Sigmoid colon (tissue), 7 donors: Measurements from ENCODE around the gene CHEK1. TPM values are rescaled to one million over a fixed set of nuclear protein-coding genes. Genes with fewer than 3 reads are reported as not detected.

Source experiments
- DNase-seq: peaks from one replicate; pipeline ENCODE4 v3.0.0-alpha.2; 2019
- H3K27ac ChIP-seq, 4 donors: fragments of 200-600 bp; sonication (generic); one replicate each; pipeline ENCODE4 v1.5.1; 2016 to 2019; ENCODE audit warnings: mild to moderate bottlenecking in 1 of 4
- H3K27me3 ChIP-seq, 3 donors: fragments of 200-600 bp; sonication (generic); one replicate each; pipeline ENCODE4 v1.5.1; 2019; ENCODE audit warnings: mild to moderate bottlenecking in 1 of 3
- H3K36me3 ChIP-seq, 4 donors: fragments of 200-600 bp; sonication (generic); one replicate each; pipeline ENCODE4 v1.5.1; 2016 to 2019
- H3K4me1 ChIP-seq, 4 donors: fragments of 200-600 bp; sonication (generic); one replicate each; pipeline ENCODE4 v1.5.1; 2017 to 2019
- H3K4me3 ChIP-seq, 4 donors: fragments of 200-600 bp; sonication (generic); one replicate each; pipeline ENCODE4 v1.5.1; 2017 to 2019; ENCODE audit warnings: mild to moderate bottlenecking in 2 of 4, moderate library complexity in 1 of 4
- H3K9me3 ChIP-seq, 4 donors: fragments of 200-600 bp in 3 of 4; sonication (generic) in 3 of 4; one replicate each; pipeline versions ENCODE4 v1.5.1 to v1.6.1; 2013 to 2019
- CTCF ChIP-seq, 4 experiments: fragments of 450-650 bp in 3 of 4; fragments of 200-600 bp in 1 of 4; IDR thresholded peaks; one replicate each; pipeline ENCODE4 v1.5.1; 2016 to 2019; ENCODE audit warnings: antibody characterized with exemption in 4 of 4, mild to moderate bottlenecking in 3 of 4, moderate library complexity in 2 of 4
- EP300 ChIP-seq, 4 donors: sonication (generic); formaldehyde crosslinking; IDR thresholded peaks; one replicate each; pipeline ENCODE4 v1.6.1; 2017; ENCODE audit warnings: antibody characterized with exemption in 4 of 4
- POLR2A ChIP-seq, 2 donors: fragments of 450-650 bp; IDR thresholded peaks; one replicate each; pipeline ENCODE4 v1.6.1; 2016; ENCODE audit warnings: antibody characterized with exemption in 2 of 2, mild to moderate bottlenecking in 2 of 2, moderate library complexity in 2 of 2
- POLR2AphosphoS5 ChIP-seq, 4 donors: sonication (generic); formaldehyde crosslinking; IDR thresholded peaks; one replicate each; pipeline ENCODE4 v1.6.1; 2017; ENCODE audit warnings: antibody characterized with exemption in 4 of 4
- WGBS, 2 donors: extraction: QIAGEN DNeasy Blood & Tissue Kit; methylation state at CpG; one replicate each; pipeline ENCODE4 v1.1.7; 2013; 5-methylcytosine and 5-hydroxymethylcytosine counted together
- intact Hi-C: fragments of 100-400 bp; cut with DNase I; formaldehyde crosslinking; loops from one replicate; pipeline ENCODE4 v1.15.1; 2023
- polyA plus RNA-seq, 3 donors: library from polyadenylated mRNA; stranded (reverse); fragments of 200-250 nt; gene quantifications; one replicate each; pipeline ENCODE4 v1.2.3, GENCODE V29; 2013
- total RNA-seq, 4 donors: library from RNA; depleted of rRNA; stranded (reverse); fragments of >200 nt; gene quantifications; one replicate each; pipeline ENCODE4 v1.1.0, GENCODE V29; 2016
- donor health status: healthy with polysubstance abuse.
- donor health status: Bipolar disorder and iron deficiency.
- donor health status: healthy.

Gene CHEK1
- total and polyA plus RNA-seq, 7 donors, result 2.5 to 18.6 (median 8.3) TPM

GRCh38 chr11:125670172-125670571, 45.2 kb downstream of the CHEK1 start:
- intact Hi-C loops, result no loop called here
- Histone ChIP-seq H3K27me3 (no peaks in the 10 kb centered on the region), H3K4me1 (no peaks in the 10 kb centered on the region), H3K9me3 (no peaks in the 10 kb centered on the region), H3K4me3 (no peak overlapping the region), H3K36me3 (no peaks in the 10 kb centered on the region), H3K27ac (no peak overlapping the region)
- WGBS, 2 donors, result 21 to 72% methylated on average over 1 of the region's 1 CpG
- TF ChIP-seq CTCF (IDR thresholded peaks at IDR 0.05) (no peak), EP300 (IDR thresholded peaks at IDR 0.05) (no peak), POLR2A (IDR thresholded peaks at IDR 0.05) (no peak), POLR2AphosphoS5 (IDR thresholded peaks at IDR 0.05) (no peak)
- no peak for DNase-seq

- Histone ChIP-seq H3K27ac (no peak overlapping the region), H3K4me1 (no peaks in the 10 kb centered on the region), H3K4me3 (no peak overlapping the region), H3K9me3 (no peaks in the 10 kb centered on the region), H3K36me3 (peaks cover 0 to 3% (median 0%) of the 10 kb centered on the region in 4 donors), H3K27me3 (no peaks in the 10 kb centered on the region)
- DNase-seq, result no peak
- intact Hi-C loops, result no loop called here
- 91 to 95% methylated on average over 2 of the region's 2 CpGs for WGBS, 2 donors
- TF ChIP-seq CTCF (IDR thresholded peaks at IDR 0.05) (no peak), POLR2A (IDR thresholded peaks at IDR 0.05) (no peak), EP300 (IDR thresholded peaks at IDR 0.05) (no peak), POLR2AphosphoS5 (IDR thresholded peaks at IDR 0.05) (no peak)
Measured at GRCh38 chr11:125671561-125671960, 46.6 kb downstream of the CHEK1 start.

GRCh38 chr11:125674210-125674609, 49.2 kb downstream of the CHEK1 start:
- TF ChIP-seq EP300 (IDR thresholded peaks at IDR 0.05) (no peak), POLR2AphosphoS5 (IDR thresholded peaks at IDR 0.05) (no peak), POLR2A (IDR thresholded peaks at IDR 0.05) (no peak), CTCF (IDR thresholded peaks at IDR 0.05) (no peak)
- H3K27me3 ChIP-seq, result no peaks in the 10 kb centered on the region
- H3K9me3 ChIP-seq, result no peaks in the 10 kb centered on the region
- intact Hi-C loops, result no loop called here
- H3K27ac ChIP-seq, result no peak overlapping the region
- no peak overlapping the region for H3K4me3 ChIP-seq
- peaks cover 0 to 3% (median 0%) of the 10 kb centered on the region in 4 donors for H3K36me3 ChIP-seq
- 89 to 92% methylated on average over 2 of the region's 2 CpGs for WGBS, 2 donors
- H3K4me1 ChIP-seq, result no peaks in the 10 kb centered on the region
- DNase-seq, result no peak

- Histone ChIP-seq H3K4me3 (no peak overlapping the region), H3K9me3 (no peaks in the 10 kb centered on the region), H3K27me3 (no peaks in the 10 kb centered on the region), H3K36me3 (peaks cover 0 to 3% (median 0%) of the 10 kb centered on the region in 4 donors), H3K4me1 (no peaks in the 10 kb centered on the region), H3K27ac (no peak overlapping the region)
- WGBS, 2 donors, result 92 to 94% methylated on average over 2 of the region's 2 CpGs
- intact Hi-C loops, result no loop called here
- DNase-seq, result no peak
- no peak for TF ChIP-seq EP300 (IDR thresholded peaks at IDR 0.05)
- no peak for TF ChIP-seq POLR2A (IDR thresholded peaks at IDR 0.05)
- TF ChIP-seq CTCF (IDR thresholded peaks at IDR 0.05), result no peak
- no peak for TF ChIP-seq POLR2AphosphoS5 (IDR thresholded peaks at IDR 0.05)
Measured at GRCh38 chr11:125675196-125675595, 50.2 kb downstream of the CHEK1 start.

- 88 to 98% methylated on average over 4 of the region's 4 CpGs for WGBS, 2 donors
- no peak overlapping the region for H3K27ac ChIP-seq
Measured at GRCh38 chr11:125679397-125679796, 54.4 kb downstream of the CHEK1 start.

More at GRCh38 chr11:125679397-125679796, 54.4 kb downstream of the CHEK1 start:
- Histone ChIP-seq H3K9me3 (no peaks in the 10 kb centered on the region), H3K27me3 (no peaks in the 10 kb centered on the region), H3K4me1 (no peaks in the 10 kb centered on the region), H3K4me3 (no peak overlapping the region), H3K36me3 (peaks cover 0 to 3% (median 0%) of the 10 kb centered on the region in 4 donors)
- TF ChIP-seq POLR2A (IDR thresholded peaks at IDR 0.05) (no peak), POLR2AphosphoS5 (IDR thresholded peaks at IDR 0.05) (no peak), EP300 (IDR thresholded peaks at IDR 0.05) (no peak), CTCF (IDR thresholded peaks at IDR 0.05) (no peak)
- intact Hi-C loops, result no loop called here
- no peak for DNase-seq
